ENCODE results near the gene FMN1.

FMN1 gene

GRCh38 chr15:32905481-32905880, 289.0 kb downstream of the FMN1 start:
- Mint-ChIP-seq H3K4me3 (no peak overlapping the region), H3K4me1 (no peaks in the 10 kb centered on the region), H3K9me3 (no peaks in the 10 kb centered on the region), H3K27ac (no peak overlapping the region), H3K36me3 (ENCODE audit: low read depth) (peaks cover 6% of the 10 kb centered on the region), H3K27me3 (ENCODE audit: low read depth) (no peaks in the 10 kb centered on the region)
- TF ChIP-seq, protein P1, sequence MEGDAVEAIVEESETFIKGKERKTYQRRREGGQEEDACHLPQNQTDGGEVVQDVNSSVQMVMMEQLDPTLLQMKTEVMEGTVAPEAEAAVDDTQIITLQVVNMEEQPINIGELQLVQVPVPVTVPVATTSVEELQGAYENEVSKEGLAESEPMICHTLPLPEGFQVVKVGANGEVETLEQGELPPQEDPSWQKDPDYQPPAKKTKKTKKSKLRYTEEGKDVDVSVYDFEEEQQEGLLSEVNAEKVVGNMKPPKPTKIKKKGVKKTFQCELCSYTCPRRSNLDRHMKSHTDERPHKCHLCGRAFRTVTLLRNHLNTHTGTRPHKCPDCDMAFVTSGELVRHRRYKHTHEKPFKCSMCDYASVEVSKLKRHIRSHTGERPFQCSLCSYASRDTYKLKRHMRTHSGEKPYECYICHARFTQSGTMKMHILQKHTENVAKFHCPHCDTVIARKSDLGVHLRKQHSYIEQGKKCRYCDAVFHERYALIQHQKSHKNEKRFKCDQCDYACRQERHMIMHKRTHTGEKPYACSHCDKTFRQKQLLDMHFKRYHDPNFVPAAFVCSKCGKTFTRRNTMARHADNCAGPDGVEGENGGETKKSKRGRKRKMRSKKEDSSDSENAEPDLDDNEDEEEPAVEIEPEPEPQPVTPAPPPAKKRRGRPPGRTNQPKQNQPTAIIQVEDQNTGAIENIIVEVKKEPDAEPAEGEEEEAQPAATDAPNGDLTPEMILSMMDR (IDR thresholded peaks at IDR 0.05; ENCODE audit: unreplicated experiment in 3 of 3): no peak

DNA sequence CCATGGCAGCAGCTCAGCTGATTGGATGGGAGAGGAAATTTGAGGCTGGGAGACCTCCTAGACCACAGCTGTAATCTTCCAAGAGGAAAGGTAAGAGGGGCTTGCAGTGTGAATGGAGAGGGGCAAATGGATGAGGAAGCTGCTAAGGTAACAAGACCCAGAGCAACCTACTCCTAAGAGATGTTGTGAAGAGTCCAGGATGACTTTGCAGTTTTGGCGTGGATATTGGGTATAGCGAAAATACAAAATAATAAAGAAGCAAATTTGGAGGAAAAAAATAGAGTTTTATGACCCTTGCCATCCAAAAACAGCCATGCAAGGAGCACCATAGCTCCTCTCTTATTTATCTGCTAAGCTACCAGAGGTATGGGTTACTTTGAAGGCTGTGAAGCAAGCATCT, 290.1 kb downstream of the FMN1 start:
- no peaks in the 10 kb centered on the region for H3K27me3 Mint-ChIP-seq (ENCODE audit: low read depth)
- TF ChIP-seq, protein P1 (IDR thresholded peaks at IDR 0.05; ENCODE audit: unreplicated experiment in 3 of 3): no peak

DNA sequence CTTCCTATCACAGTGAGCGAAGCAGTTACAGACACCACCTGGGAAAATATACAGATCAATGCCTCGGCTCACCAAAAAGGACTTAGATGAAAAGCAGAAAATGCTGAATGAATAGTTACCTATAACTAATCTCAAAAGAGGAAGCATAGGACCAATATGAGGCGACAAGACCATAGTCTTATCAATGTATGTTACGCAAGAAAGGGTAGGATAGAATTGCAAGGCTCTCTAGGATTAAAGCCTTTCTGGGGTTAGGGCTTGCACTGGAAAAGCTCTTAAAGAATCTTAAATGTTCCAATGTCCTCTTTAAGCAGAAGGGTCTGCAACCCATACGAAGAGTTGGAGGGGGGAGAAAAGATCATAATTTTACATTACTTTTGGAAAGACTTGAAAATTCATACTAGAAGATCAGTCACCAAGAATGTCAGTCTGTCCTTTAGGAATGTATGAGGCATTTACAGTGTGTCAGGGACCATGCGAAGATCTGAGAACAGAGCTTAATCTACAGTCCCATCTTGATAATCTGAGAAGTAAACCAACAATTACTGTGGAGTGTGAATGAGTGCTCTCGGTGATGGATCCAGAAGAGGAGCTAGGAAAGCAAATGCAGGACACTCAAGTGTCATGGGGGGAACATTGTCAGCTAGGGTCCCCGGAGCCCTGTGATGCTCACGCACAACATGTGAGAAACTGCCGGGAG, 290.8 kb downstream of the FMN1 start:
- no peaks in the 10 kb centered on the region for H3K27me3 Mint-ChIP-seq (ENCODE audit: low read depth)
- TF ChIP-seq, protein P1 (IDR thresholded peaks at IDR 0.05; ENCODE audit: unreplicated experiment in 3 of 3): no peak
- H3K27ac Mint-ChIP-seq: no peak overlapping the region
- H3K4me1 Mint-ChIP-seq: no peaks in the 10 kb centered on the region
- no peaks in the 10 kb centered on the region for H3K9me3 Mint-ChIP-seq
- peaks cover 6% of the 10 kb centered on the region for H3K36me3 Mint-ChIP-seq (ENCODE audit: low read depth)
- H3K4me3 Mint-ChIP-seq: no peak overlapping the region

More for the DNA sequence above, 290.1 kb downstream of the FMN1 start:
- Mint-ChIP-seq H3K27ac (no peak overlapping the region), H3K4me1 (no peaks in the 10 kb centered on the region), H3K4me3 (no peak overlapping the region), H3K36me3 (ENCODE audit: low read depth) (peaks cover 6% of the 10 kb centered on the region), H3K9me3 (no peaks in the 10 kb centered on the region)

- Mint-ChIP-seq H3K4me1 (no peaks in the 10 kb centered on the region), H3K4me3 (no peak overlapping the region), H3K9me3 (no peaks in the 10 kb centered on the region), H3K27ac (no peak overlapping the region), H3K36me3 (ENCODE audit: low read depth) (peaks cover 6% of the 10 kb centered on the region), H3K27me3 (ENCODE audit: low read depth) (no peaks in the 10 kb centered on the region)
- TF ChIP-seq, protein P1 (IDR thresholded peaks at IDR 0.05; ENCODE audit: unreplicated experiment in 3 of 3): no peak
Observed at GRCh38 chr15:32901995-32902394, 292.5 kb downstream of the FMN1 start.

DNA sequence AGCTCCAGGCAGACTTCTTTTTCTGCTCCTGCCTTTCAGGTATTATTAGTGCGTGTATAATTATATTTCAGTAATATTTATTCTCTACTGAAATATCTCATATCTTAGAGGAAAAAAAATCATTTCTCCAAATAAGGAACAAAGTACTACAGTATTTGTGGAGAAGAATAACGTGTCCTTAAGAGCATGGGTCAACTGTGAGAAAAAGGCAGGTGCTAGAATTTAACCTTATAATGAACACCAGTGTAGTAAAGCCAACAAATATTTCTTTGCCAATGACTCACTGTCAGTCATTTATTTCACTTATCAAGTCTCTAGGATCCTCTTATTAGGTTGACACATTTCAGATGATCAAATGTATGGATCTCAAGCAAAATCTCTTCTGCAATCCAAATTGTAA, 293.3 kb downstream of the FMN1 start:
- Mint-ChIP-seq H3K27me3 (ENCODE audit: low read depth) (no peaks in the 10 kb centered on the region), H3K4me1 (no peaks in the 10 kb centered on the region), H3K4me3 (no peak overlapping the region), H3K36me3 (ENCODE audit: low read depth) (peaks cover 10% of the 10 kb centered on the region), H3K9me3 (no peaks in the 10 kb centered on the region), H3K27ac (no peak overlapping the region)
- TF ChIP-seq, protein P1 (IDR thresholded peaks at IDR 0.05; ENCODE audit: unreplicated experiment in 3 of 3): no peak

- peaks cover 8% of the 10 kb centered on the region for H3K36me3 Mint-ChIP-seq (ENCODE audit: low read depth)
- TF ChIP-seq, protein P1 (IDR thresholded peaks at IDR 0.05; ENCODE audit: unreplicated experiment in 3 of 3): no peak
- H3K27me3 Mint-ChIP-seq (ENCODE audit: low read depth): no peaks in the 10 kb centered on the region
- H3K27ac Mint-ChIP-seq: no peak overlapping the region
- H3K9me3 Mint-ChIP-seq: no peaks in the 10 kb centered on the region
- no peak overlapping the region for H3K4me3 Mint-ChIP-seq
- H3K4me1 Mint-ChIP-seq: no peaks in the 10 kb centered on the region
Observed at GRCh38 chr15:32899126-32899596, 295.4 kb downstream of the FMN1 start.

Data from nephron (organoid).